ENCODE results near the gene MAGEF1.

Gene MAGEF1

GRCh38 chr3:184741798-184742675 is 30.2 kb upstream of the MAGEF1 start:
- Histone ChIP-seq H3K4me3 (ENCODE audit: low read length in 2 of 2) (no peak overlapping the region), H3K27ac (ENCODE audit: low read depth in 2 of 2, low read length in 2 of 2) (no peak overlapping the region)

GRCh38 chr3:184741259-184741556 is 29.3 kb upstream of the MAGEF1 start:
- Histone ChIP-seq H3K4me3 (ENCODE audit: low read length in 2 of 2) (no peak overlapping the region), H3K36me3 (ENCODE audit: control insufficient read depth in 2 of 2, insufficient read depth in 2 of 2, low read length in 2 of 2) (no peaks in the 10 kb centered on the region), H3K27me3 (ENCODE audit: control insufficient read depth in 2 of 2, insufficient read depth in 2 of 2, low read length in 2 of 2) (no peaks in the 10 kb centered on the region), H3K9me3 (ENCODE audit: control insufficient read depth in 2 of 2, low read length in 2 of 2) (no peaks in the 10 kb centered on the region), H3K27ac (ENCODE audit: low read depth in 2 of 2, low read length in 2 of 2) (no peak overlapping the region), H3K9ac (ENCODE audit: low read depth in 1 of 2, low read length in 2 of 2) (no peak overlapping the region), H3K4me1 (ENCODE audit: control insufficient read depth in 2 of 2, insufficient read depth in 2 of 2, low read length in 2 of 2) (no peaks in the 10 kb centered on the region)

More at GRCh38 chr3:184741798-184742675, 30.2 kb upstream of the MAGEF1 start:
- Histone ChIP-seq H3K4me1 (ENCODE audit: control insufficient read depth in 2 of 2, insufficient read depth in 2 of 2, low read length in 2 of 2) (no peaks in the 10 kb centered on the region), H3K9me3 (ENCODE audit: control insufficient read depth in 2 of 2, low read length in 2 of 2) (no peaks in the 10 kb centered on the region), H3K36me3 (ENCODE audit: control insufficient read depth in 2 of 2, insufficient read depth in 2 of 2, low read length in 2 of 2) (no peaks in the 10 kb centered on the region), H3K27me3 (ENCODE audit: control insufficient read depth in 2 of 2, insufficient read depth in 2 of 2, low read length in 2 of 2) (no peaks in the 10 kb centered on the region), H3K9ac (ENCODE audit: low read depth in 1 of 2, low read length in 2 of 2) (no peak overlapping the region)

GRCh38 chr3:184740509-184741258 is 28.8 kb upstream of the MAGEF1 start:
- Histone ChIP-seq H3K4me3 (ENCODE audit: low read length in 2 of 2) (no peak overlapping the region), H3K9me3 (ENCODE audit: control insufficient read depth in 2 of 2, low read length in 2 of 2) (no peaks in the 10 kb centered on the region), H3K36me3 (ENCODE audit: control insufficient read depth in 2 of 2, insufficient read depth in 2 of 2, low read length in 2 of 2) (no peaks in the 10 kb centered on the region), H3K27ac (ENCODE audit: low read depth in 2 of 2, low read length in 2 of 2) (no peak overlapping the region), H3K4me1 (ENCODE audit: control insufficient read depth in 2 of 2, insufficient read depth in 2 of 2, low read length in 2 of 2) (no peaks in the 10 kb centered on the region), H3K9ac (ENCODE audit: low read depth in 1 of 2, low read length in 2 of 2) (no peak overlapping the region), H3K27me3 (ENCODE audit: control insufficient read depth in 2 of 2, insufficient read depth in 2 of 2, low read length in 2 of 2) (no peaks in the 10 kb centered on the region)

GRCh38 chr3:184739594-184740505 is 28.0 kb upstream of the MAGEF1 start:
- no peaks in the 10 kb centered on the region for H3K4me1 ChIP-seq (ENCODE audit: control insufficient read depth in 2 of 2, insufficient read depth in 2 of 2, low read length in 2 of 2)
- H3K9ac ChIP-seq (ENCODE audit: low read depth in 1 of 2, low read length in 2 of 2): no peak overlapping the region
- H3K27ac ChIP-seq (ENCODE audit: low read depth in 2 of 2, low read length in 2 of 2): no peak overlapping the region
- no peaks in the 10 kb centered on the region for H3K27me3 ChIP-seq (ENCODE audit: control insufficient read depth in 2 of 2, insufficient read depth in 2 of 2, low read length in 2 of 2)
- H3K36me3 ChIP-seq (ENCODE audit: control insufficient read depth in 2 of 2, insufficient read depth in 2 of 2, low read length in 2 of 2): no peaks in the 10 kb centered on the region
- H3K4me3 ChIP-seq (ENCODE audit: low read length in 2 of 2): no peak overlapping the region
- no peaks in the 10 kb centered on the region for H3K9me3 ChIP-seq (ENCODE audit: control insufficient read depth in 2 of 2, low read length in 2 of 2)

- no peak overlapping the region for H3K9ac ChIP-seq (ENCODE audit: low read depth in 1 of 2, low read length in 2 of 2)
- no peaks in the 10 kb centered on the region for H3K4me1 ChIP-seq (ENCODE audit: control insufficient read depth in 2 of 2, insufficient read depth in 2 of 2, low read length in 2 of 2)
- no peaks in the 10 kb centered on the region for H3K36me3 ChIP-seq (ENCODE audit: control insufficient read depth in 2 of 2, insufficient read depth in 2 of 2, low read length in 2 of 2)
- H3K27me3 ChIP-seq (ENCODE audit: control insufficient read depth in 2 of 2, insufficient read depth in 2 of 2, low read length in 2 of 2): no peaks in the 10 kb centered on the region
- no peaks in the 10 kb centered on the region for H3K9me3 ChIP-seq (ENCODE audit: control insufficient read depth in 2 of 2, low read length in 2 of 2)
- H3K4me3 ChIP-seq (ENCODE audit: low read length in 2 of 2): no peak overlapping the region
- H3K27ac ChIP-seq (ENCODE audit: low read depth in 2 of 2, low read length in 2 of 2): no peak overlapping the region
Measured at GRCh38 chr3:184738982-184739381, 27.1 kb upstream of the MAGEF1 start.

GRCh38 chr3:184738506-184738890 is 26.6 kb upstream of the MAGEF1 start:
- Histone ChIP-seq H3K4me1 (ENCODE audit: control insufficient read depth in 2 of 2, insufficient read depth in 2 of 2, low read length in 2 of 2) (no peaks in the 10 kb centered on the region), H3K9me3 (ENCODE audit: control insufficient read depth in 2 of 2, low read length in 2 of 2) (no peaks in the 10 kb centered on the region), H3K9ac (ENCODE audit: low read depth in 1 of 2, low read length in 2 of 2) (no peak overlapping the region), H3K27me3 (ENCODE audit: control insufficient read depth in 2 of 2, insufficient read depth in 2 of 2, low read length in 2 of 2) (no peaks in the 10 kb centered on the region), H3K27ac (ENCODE audit: low read depth in 2 of 2, low read length in 2 of 2) (no peak overlapping the region), H3K4me3 (ENCODE audit: low read length in 2 of 2) (no peak overlapping the region), H3K36me3 (ENCODE audit: control insufficient read depth in 2 of 2, insufficient read depth in 2 of 2, low read length in 2 of 2) (no peaks in the 10 kb centered on the region)

- H3K4me1 ChIP-seq (ENCODE audit: control insufficient read depth in 2 of 2, insufficient read depth in 2 of 2, low read length in 2 of 2): no peaks in the 10 kb centered on the region
- H3K9ac ChIP-seq (ENCODE audit: low read depth in 1 of 2, low read length in 2 of 2): no peak overlapping the region
- no peak overlapping the region for H3K27ac ChIP-seq (ENCODE audit: low read depth in 2 of 2, low read length in 2 of 2)
- no peak overlapping the region for H3K4me3 ChIP-seq (ENCODE audit: low read length in 2 of 2)
- no peaks in the 10 kb centered on the region for H3K9me3 ChIP-seq (ENCODE audit: control insufficient read depth in 2 of 2, low read length in 2 of 2)
- H3K27me3 ChIP-seq (ENCODE audit: control insufficient read depth in 2 of 2, insufficient read depth in 2 of 2, low read length in 2 of 2): no peaks in the 10 kb centered on the region
- H3K36me3 ChIP-seq (ENCODE audit: control insufficient read depth in 2 of 2, insufficient read depth in 2 of 2, low read length in 2 of 2): no peaks in the 10 kb centered on the region
Measured at GRCh38 chr3:184737641-184738505, 26.0 kb upstream of the MAGEF1 start.

- Histone ChIP-seq H3K4me1 (ENCODE audit: control insufficient read depth in 2 of 2, insufficient read depth in 2 of 2, low read length in 2 of 2) (no peaks in the 10 kb centered on the region), H3K36me3 (ENCODE audit: control insufficient read depth in 2 of 2, insufficient read depth in 2 of 2, low read length in 2 of 2) (no peaks in the 10 kb centered on the region), H3K27me3 (ENCODE audit: control insufficient read depth in 2 of 2, insufficient read depth in 2 of 2, low read length in 2 of 2) (no peaks in the 10 kb centered on the region), H3K9ac (ENCODE audit: low read depth in 1 of 2, low read length in 2 of 2) (no peak overlapping the region), H3K27ac (ENCODE audit: low read depth in 2 of 2, low read length in 2 of 2) (no peak overlapping the region), H3K9me3 (ENCODE audit: control insufficient read depth in 2 of 2, low read length in 2 of 2) (no peaks in the 10 kb centered on the region), H3K4me3 (ENCODE audit: low read length in 2 of 2) (no peak overlapping the region)
Measured at GRCh38 chr3:184737063-184737462, 25.2 kb upstream of the MAGEF1 start.

GRCh38 chr3:184734903-184735701 is 23.2 kb upstream of the MAGEF1 start:
- Histone ChIP-seq H3K36me3 (ENCODE audit: control insufficient read depth in 2 of 2, insufficient read depth in 2 of 2, low read length in 2 of 2) (no peaks in the 10 kb centered on the region), H3K27me3 (ENCODE audit: control insufficient read depth in 2 of 2, insufficient read depth in 2 of 2, low read length in 2 of 2) (no peaks in the 10 kb centered on the region), H3K4me3 (ENCODE audit: low read length in 2 of 2) (no peak overlapping the region), H3K9me3 (ENCODE audit: control insufficient read depth in 2 of 2, low read length in 2 of 2) (no peaks in the 10 kb centered on the region), H3K9ac (ENCODE audit: low read depth in 1 of 2, low read length in 2 of 2) (no peak overlapping the region), H3K4me1 (ENCODE audit: control insufficient read depth in 2 of 2, insufficient read depth in 2 of 2, low read length in 2 of 2) (no peaks in the 10 kb centered on the region), H3K27ac (ENCODE audit: low read depth in 2 of 2, low read length in 2 of 2) (no peak overlapping the region)

All from mucosa of rectum (tissue), 2 donors.